GM12891 (cell line): ENCODE measurements around the gene GNS.

Experiments
- DNase-seq: peaks from one replicate; pipeline ENCODE4 v3.0.0; 2011; ENCODE audit warnings: low spot score; ENCODE audit not compliant: insufficient read length
- FAIRE-seq: peaks from 2 replicates; lab custom pipeline; 2011; peaks lifted over from hg19 to GRCh38; lab: Jason Lieb, UNC
- PAX5 ChIP-seq: IDR thresholded peaks from 2 replicates; pipeline ENCODE4 v1.6.1; 2011; ENCODE audit warnings: low read length, moderate library complexity, mild to moderate bottlenecking; ENCODE audit not compliant: insufficient read depth, severe bottlenecking
- POLR2A ChIP-seq: IDR thresholded peaks from 2 replicates; pipeline ENCODE4 v1.6.1; 2011; ENCODE audit warnings: low read depth, low read length, control low read depth
- POLR2AphosphoS5 ChIP-seq: IDR thresholded peaks from 2 replicates; pipeline ENCODE4 v1.6.1; 2011; ENCODE audit warnings: low read depth, low read length, control low read depth
- POU2F2 ChIP-seq: IDR thresholded peaks from 2 replicates; pipeline ENCODE4 v1.6.1; 2011; ENCODE audit warnings: low read depth, mild to moderate bottlenecking, control low read depth, low read length, moderate library complexity
- SPI1 ChIP-seq: IDR thresholded peaks from 2 replicates; pipeline ENCODE4 v1.6.1; 2011; ENCODE audit warnings: low read depth, low read length, control low read depth
- TAF1 ChIP-seq: IDR thresholded peaks from 2 replicates; pipeline ENCODE4 v1.6.1; 2011; ENCODE audit warnings: low read depth, low read length, control low read depth

The GNS gene

DNA sequence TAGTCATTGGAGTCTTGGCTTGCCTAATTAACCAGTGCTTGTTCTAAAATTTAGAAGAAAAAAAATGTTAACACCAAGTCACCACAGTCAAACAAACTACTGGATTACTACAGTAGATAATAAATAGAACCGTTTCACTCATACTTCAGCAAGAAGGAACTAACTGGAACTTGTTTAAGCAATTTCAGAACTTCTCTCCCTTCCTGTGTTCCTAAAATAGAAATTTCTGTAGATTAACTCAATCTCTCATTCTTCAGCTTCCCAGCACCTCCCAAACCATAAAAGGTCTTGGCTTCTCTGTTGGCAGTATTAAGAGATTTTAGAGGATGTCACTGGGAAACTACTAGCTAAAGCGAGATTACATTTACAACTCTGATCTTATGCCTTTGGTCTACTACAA, 18.6 kb downstream of the GNS start:
- DNase-seq, result no peak
- no peak for TF ChIP-seq SPI1
- no peak for TF ChIP-seq PAX5
- no peak for TF ChIP-seq TAF1
- TF ChIP-seq POLR2A, result no peak
- TF ChIP-seq POU2F2, result no peak
- no peak for TF ChIP-seq POLR2AphosphoS5
- FAIRE-seq, result no peak

DNA sequence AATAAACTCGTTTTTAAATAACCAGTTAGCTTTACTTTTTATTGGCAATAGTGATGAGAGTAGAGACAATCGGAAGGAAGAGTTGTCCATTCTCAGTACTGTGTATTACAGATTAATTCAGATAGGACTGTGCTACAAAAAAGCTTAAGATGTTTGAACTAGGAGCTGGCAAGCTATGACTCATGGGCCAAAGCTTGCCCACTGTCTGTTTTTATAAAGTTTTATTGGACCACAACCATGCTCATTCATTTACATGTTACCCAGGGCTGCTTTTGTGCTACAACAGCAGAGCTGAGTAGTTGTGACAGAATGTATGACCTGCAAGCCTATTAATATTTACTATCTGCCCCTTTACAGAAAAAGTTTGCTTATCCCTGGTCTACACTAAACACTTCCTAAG, 19.4 kb downstream of the GNS start:
- TF ChIP-seq POU2F2, result no peak
- TF ChIP-seq POLR2AphosphoS5, result no peak
- no peak for TF ChIP-seq SPI1
- TF ChIP-seq PAX5, result no peak
- TF ChIP-seq TAF1, result no peak
- TF ChIP-seq POLR2A, result no peak
- FAIRE-seq, result no peak
- no peak for DNase-seq

DNA sequence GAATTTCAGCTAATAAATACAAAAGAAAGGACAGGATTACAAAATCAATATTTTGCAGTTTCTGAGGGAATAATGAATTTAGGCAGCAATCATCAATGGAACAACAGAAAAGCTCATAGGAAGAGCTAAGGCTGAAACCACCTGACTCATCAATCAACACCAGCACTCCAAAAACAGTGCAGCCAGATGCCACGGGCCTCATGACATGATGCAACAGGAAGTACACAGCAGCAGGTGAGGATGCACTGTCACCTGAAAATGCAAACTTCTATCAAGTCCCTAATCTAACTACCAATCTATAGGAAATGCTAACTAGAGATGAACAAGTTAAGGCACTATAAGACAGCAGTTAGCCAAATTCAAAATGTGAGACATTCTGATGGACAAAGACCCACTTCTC, 21.7 kb downstream of the GNS start:
- FAIRE-seq, result no peak
- TF ChIP-seq POLR2AphosphoS5, result no peak
- TF ChIP-seq PAX5, result no peak
- no peak for TF ChIP-seq TAF1
- no peak for TF ChIP-seq POU2F2
- no peak for TF ChIP-seq POLR2A
- DNase-seq, result no peak

DNA sequence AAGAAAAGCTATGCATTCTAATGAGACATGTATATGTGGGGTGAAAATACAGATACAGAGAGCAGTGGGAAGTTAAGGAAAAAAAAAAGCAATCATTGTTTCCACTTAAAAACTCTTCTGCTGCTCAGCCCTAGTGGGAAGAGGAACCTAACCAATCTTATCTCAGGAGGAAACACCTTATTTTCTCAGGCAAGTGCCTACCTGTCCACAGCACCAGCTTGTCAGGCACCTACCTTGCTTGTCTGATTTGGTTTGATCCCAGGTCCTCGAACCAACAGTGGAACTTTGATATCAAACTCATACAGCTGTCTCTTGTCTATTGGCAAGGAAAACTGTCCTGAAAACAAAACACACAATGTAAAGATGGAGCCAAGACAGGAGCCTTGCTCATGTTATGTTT, 22.4 kb downstream of the GNS start:
- no peak for FAIRE-seq
- TF ChIP-seq POLR2A (no peak), SPI1 (no peak), TAF1 (no peak), POU2F2 (no peak), PAX5 (no peak), POLR2AphosphoS5 (no peak)
- no peak for DNase-seq

DNA sequence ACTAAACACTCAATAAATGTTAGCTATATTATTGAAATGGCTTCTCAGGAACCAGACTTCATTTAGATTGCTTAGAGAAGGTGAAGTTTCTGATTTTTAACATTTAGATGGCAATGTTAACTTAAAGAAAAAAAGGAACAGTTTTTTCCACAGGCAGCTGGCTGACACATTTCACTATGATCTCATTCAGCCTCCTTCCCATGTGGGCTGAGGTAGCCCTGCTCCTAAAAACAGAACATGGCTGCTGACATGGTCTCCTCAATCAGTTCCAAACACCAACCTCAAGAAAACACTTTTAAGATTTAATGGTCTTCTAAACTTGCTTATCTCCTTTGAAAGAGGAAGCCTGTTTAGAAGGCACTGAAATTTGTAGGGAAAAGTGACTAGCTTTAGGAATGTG, 23.8 kb downstream of the GNS start:
- no peak for FAIRE-seq
- no peak for DNase-seq
- TF ChIP-seq TAF1 (no peak), POLR2AphosphoS5 (no peak), SPI1 (no peak), POLR2A (no peak), POU2F2 (no peak), PAX5 (no peak)

DNA sequence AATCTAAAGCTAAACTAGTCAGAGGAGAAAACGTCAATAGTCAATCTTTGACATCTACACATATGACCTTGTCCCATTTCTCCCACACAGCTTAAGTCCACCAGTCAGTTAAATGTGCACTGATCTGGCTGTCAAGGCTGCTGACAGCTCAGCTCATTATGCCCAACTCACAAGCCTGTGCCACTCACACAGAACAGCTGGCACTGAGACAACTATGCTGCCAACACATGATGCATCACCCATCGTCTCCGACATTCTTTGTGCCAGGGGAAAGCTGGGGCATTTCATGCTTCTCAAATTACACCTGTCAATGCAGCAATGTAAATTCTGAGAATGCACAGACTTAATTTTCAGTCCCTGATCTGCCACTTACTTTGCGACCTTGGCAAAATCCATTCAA, 25.3 kb downstream of the GNS start:
- DNase-seq (no peak), FAIRE-seq (no peak)
- no peak for TF ChIP-seq TAF1
- no peak for TF ChIP-seq POLR2AphosphoS5
- TF ChIP-seq SPI1, result no peak
- TF ChIP-seq POU2F2, result no peak
- TF ChIP-seq POLR2A, result no peak
- TF ChIP-seq PAX5, result no peak

DNA sequence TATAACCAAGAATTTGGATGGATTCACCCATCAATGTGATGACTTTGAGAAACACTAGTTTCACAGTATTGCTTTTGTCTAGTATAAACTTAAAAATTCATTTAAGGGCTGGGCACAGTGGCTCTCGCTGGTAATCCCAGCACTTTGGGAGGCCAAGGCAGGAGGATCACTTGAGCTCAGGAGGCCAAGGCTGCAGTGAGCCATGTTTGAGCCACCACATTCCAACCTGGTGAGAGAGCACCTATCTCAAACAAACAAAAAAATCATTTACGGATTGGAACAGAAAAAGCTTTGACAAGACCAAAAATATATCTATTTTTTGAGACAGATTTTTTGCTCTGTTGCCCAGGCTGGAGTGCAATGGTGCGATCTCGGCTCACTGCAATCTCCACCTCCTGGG, 27.5 kb downstream of the GNS start:
- DNase-seq (no peak), FAIRE-seq (no peak)

DNA sequence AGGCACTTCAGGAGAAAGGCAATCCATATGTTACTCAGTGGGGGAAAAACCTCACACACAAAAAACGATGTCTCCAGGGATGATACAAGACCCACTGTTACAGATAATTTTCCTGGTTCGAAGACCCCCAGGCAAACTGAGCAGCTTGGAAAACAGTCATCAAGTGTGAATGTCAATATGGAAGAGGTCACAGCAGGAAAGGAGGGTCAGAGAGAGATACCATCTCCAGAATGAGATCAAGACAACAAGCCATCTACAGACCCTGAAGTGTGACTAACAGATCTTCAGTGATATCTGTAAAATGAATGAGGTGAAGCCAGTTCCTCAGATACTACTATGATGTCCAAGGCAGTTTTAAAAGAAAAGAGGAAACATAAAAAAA, 28.6 kb downstream of the GNS start:
- TF ChIP-seq POU2F2 (no peak), POLR2A (no peak), POLR2AphosphoS5 (no peak), TAF1 (no peak), SPI1 (no peak), PAX5 (no peak)
- FAIRE-seq, result peak; percentile 48

More for the DNA sequence above, 27.5 kb downstream of the GNS start:
- TF ChIP-seq TAF1 (no peak), PAX5 (no peak), POLR2A (no peak), SPI1 (no peak), POU2F2 (no peak), POLR2AphosphoS5 (no peak)

DNA sequence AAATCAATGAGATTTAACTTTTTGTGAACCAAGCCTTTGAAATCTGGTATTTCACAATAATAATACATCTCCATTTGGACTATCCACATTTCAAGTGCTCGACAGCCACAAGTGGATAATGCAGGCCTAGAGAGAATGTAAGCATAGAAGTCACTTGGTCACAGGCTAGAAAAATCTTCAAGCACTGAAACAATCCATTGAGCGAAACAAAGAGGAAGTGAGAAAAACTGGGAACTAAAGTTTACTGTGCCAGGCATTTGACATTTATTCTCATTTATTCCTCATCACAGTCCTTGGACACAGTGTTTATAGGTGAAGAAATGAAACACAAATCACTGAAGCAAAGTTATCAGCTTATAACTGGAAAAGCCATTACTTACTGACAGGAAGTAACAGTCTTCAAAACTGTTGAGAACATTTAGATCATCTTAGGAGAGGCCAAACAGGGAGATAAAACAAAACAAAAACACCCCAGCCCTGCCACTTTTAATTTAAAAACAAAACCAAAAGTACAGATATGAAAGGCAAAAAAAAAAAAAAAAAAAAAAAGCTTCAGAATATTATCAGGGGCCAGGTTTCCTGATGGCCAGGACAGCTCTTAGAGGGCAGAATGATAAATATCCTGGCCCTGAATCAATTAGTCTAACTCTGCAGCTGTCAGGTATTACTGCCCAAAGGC, 29.2 kb downstream of the GNS start:
- no peak for DNase-seq
- peak; percentile 97 for TF ChIP-seq SPI1
- TF ChIP-seq TAF1, result no peak
- FAIRE-seq, result peak; percentile 16

More for the DNA sequence above, 28.6 kb downstream of the GNS start:
- DNase-seq, result no peak

DNA sequence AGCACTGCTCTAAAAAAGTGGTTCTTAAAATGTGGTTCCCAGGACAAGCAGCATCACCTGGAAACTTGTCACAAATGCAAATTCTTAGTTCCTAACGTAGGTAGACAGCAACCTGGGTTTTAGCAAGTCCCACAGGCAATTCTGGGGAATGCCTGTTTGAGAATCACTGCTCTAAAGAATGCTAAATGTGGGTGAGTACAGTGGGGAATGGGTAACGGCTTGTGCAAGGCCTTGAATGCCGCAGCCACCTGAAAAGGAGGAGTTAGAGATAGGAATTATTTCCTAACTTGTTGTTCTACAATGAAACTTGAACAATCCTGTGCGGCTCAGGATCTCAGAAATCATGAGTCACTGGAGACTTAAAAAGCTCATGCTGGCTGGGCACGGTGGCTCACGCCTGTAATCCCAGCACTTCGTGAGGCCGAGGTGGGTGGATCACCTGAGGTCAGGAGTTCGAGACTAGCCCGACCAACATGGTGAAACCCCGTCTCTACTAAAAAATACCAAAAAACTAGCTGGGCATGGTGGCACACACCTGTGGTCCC, 34.9 kb downstream of the GNS start:
- TF ChIP-seq POLR2A, result no peak
- no peak for TF ChIP-seq PAX5
- no peak for TF ChIP-seq TAF1
- no peak for TF ChIP-seq POLR2AphosphoS5
- TF ChIP-seq SPI1, result no peak
- no peak for TF ChIP-seq POU2F2
- DNase-seq (no peak), FAIRE-seq (no peak)
